Gastrocnemius medialis (tissue), 4 donors: ENCODE data around the gene MTG1.

ENCODE experiments used
- POLR2A ChIP-seq, 2 donors: fragments of 450-650 bp; IDR thresholded peaks; one replicate each; pipeline ENCODE4 v1.6.1; 2017; ENCODE audit warnings: antibody characterized with exemption in 2 of 2, mild to moderate bottlenecking in 2 of 2, moderate library complexity in 2 of 2
- TF ChIP-seq, protein P1 (sequence below), 5 experiments: fragments of 450-650 bp in 3 of 5; fragments of 200-600 bp in 2 of 5; sonication (generic) in 2 of 5; IDR thresholded peaks in 4 of 5; conservative IDR thresholded peaks in 1 of 5; 1 replicate in 4 of 5; 2 replicates in 1 of 5; pipeline ENCODE4 v1.5.1; 2016 to 2019; ENCODE audit warnings: antibody characterized with exemption in 5 of 5, mild to moderate bottlenecking in 3 of 5, moderate library complexity in 3 of 5

DNA sequence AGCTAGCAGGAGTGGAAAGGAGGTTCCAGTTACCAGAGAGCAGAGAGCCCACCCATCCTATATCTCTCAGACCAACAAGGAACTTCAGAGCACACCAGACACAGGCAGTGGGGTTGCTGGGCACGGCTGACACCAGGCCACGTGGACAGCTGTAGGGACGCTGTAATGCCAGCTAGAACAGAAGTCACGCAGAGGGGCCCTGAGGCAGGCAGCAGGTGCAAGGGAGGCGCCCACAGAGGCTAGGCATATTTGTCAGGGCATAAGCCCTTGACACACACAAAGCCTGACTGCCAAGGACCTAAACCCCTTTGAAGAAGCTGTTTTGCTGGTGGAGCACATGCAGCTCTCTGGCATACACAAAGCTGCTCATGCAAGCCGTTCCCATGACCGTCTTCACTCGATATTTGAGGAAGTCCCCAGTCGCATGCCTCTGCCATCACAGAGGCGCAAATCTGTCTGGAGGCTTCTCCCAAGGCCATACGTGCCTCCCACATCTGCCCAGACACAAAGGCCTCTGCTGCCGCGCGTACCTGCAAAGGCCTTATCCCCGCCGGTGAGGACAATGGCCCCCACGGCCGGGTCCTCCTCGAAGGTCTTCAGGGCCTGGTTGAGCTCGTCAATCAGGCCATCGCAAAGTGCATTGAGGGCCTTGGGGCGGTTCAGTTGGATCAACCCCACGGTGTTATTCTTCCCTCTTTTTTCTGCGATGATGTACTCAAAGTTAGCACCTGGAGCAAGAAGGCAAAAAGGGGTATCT, 23.7 kb upstream of the MTG1 start:
- TF ChIP-seq, protein P1, sequence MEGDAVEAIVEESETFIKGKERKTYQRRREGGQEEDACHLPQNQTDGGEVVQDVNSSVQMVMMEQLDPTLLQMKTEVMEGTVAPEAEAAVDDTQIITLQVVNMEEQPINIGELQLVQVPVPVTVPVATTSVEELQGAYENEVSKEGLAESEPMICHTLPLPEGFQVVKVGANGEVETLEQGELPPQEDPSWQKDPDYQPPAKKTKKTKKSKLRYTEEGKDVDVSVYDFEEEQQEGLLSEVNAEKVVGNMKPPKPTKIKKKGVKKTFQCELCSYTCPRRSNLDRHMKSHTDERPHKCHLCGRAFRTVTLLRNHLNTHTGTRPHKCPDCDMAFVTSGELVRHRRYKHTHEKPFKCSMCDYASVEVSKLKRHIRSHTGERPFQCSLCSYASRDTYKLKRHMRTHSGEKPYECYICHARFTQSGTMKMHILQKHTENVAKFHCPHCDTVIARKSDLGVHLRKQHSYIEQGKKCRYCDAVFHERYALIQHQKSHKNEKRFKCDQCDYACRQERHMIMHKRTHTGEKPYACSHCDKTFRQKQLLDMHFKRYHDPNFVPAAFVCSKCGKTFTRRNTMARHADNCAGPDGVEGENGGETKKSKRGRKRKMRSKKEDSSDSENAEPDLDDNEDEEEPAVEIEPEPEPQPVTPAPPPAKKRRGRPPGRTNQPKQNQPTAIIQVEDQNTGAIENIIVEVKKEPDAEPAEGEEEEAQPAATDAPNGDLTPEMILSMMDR (IDR thresholded peaks at IDR 0.05 in 4 of 5, conservative IDR thresholded peaks at IDR 0.05 in 1 of 5): no peak
- no peak for TF ChIP-seq POLR2A (IDR thresholded peaks at IDR 0.05)
